ENCODE results near the gene PLA2G4F. TPM values are rescaled to one million over a fixed set of nuclear protein-coding genes. Genes with fewer than 3 reads are reported as not detected.

The PLA2G4F gene
- total RNA-seq, 2 experiments from 2014 or later, result not detected

DNA sequence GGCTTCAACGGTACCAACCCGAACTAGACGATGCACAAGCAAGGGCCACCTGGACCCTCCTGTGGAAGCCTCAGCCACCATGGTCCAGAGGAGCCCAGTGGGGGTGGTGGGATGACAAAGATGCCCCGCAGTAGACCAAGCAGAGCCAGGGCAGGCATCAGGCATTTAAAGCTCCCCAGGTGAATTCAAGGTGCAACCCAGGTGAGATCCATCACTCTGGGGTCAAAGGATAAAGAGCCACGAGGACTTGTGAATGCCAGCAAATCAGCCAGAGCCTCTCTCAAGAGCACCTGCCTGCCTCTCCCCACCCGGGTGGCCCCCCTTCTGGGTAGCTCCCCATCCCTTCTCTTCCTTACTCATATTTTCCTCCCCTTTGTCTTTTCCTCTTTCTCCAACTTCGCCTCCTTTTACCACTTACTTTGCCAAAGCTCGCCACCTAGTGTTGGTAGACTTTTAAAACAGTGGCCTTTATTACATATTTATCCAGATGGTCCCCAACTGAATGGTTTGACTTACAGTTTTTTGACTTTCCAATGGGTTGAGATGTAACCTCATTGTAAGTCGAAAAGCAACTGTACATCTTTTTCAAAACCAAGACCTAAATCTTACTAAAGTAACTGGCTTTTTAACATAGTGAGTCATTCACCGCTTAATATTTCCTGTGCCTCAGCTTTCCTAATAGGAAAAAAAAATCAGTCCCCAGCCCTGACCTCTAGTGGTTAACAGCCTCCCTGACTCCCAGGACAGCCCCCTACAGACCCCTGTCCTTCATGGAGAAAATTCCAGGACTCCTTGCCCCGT, 18.8 kb downstream of the PLA2G4F start:
- ChIA-PET POLR2A (interaction anchor here (0.6 kb wide), 1 partner anchor 693 kb away, joined by 3 read pairs; no protein-coding TSS in a partner anchor), CTCF (interaction anchor here (0.8 to 2.0 kb wide), 8 partner anchors 8 to 444 kb away, joined by 3 to 14 read pairs (median 3); no protein-coding TSS in a partner anchor)

DNA sequence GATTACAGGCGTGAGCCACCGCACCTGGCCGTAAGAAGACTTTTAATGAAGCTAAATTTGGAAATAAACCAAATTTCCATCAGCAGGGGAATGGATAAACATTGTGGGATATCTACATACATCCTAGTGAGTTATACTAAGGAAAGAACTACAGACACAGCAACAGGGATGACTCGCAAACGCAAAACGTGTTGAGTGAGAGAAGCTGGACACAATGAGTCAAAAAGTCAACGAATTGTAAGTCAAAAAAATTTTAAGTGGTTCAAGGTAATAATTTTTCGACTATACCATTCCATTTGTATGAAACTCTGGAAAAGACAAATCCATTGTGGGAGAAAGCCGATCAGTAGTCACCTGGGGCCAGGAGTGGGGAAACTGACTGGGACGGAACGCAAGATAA, 19.9 kb downstream of the PLA2G4F start:
- ChIA-PET POLR2A (no interaction called here), CTCF (no interaction called here)

DNA sequence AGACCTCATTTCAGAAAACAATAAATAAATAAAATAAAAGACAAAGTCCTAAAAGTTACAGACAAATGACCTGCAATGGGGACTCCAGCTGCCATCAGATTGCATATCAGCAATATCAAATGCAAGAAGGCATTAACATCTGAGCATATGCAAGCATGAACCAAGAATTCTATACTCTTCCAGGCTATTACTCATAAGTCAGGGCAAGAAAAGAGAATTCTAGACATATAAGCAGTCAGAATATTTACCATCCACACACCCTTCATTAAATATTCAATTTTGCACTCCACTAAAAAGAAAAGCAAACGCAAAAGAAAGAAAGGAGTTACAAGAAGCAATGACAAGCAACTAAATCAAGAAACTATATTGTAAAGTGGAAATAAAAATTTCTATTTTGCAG, 21.1 kb downstream of the PLA2G4F start:
- ChIA-PET CTCF (interaction anchor here (1.4 kb wide), 1 partner anchor 146 kb away, joined by 4 read pairs; no protein-coding TSS in a partner anchor), POLR2A (no interaction called here)

DNA sequence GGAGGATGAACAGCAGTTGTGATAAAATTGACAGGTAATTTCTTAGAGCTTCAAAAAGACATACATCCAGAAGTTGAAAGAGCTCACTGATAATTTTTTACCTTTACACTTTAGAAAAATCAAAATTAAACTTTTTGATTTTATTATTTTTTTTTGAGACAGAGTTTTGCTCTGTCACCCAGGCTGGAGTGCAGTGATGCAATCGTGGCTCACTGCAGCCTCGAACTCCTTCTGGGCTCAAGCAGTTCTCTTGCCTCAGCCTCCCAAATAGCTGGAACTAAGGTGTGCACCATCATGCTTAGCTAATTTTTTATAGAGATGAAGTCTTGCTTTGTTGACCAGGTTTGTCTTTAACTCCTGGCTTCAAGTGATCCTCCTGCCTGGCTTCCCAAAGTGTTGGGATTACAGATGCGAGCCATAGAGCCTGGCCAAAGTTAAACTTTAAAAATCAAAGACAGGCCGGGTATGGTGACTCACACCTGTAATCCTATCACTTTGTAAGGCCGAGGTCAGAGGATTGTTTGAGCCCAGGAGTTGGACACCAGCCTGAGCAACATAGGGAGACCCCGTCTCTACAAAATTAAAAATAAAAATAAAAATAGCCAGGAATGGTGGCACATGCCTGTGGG, 21.7 kb downstream of the PLA2G4F start:
- CTCF ChIA-PET, result interaction anchor here (1.3 to 1.4 kb wide), 2 partner anchors 8 to 145 kb away, joined by 4 read pairs; no protein-coding TSS in a partner anchor
- POLR2A ChIA-PET, result no interaction called here

DNA sequence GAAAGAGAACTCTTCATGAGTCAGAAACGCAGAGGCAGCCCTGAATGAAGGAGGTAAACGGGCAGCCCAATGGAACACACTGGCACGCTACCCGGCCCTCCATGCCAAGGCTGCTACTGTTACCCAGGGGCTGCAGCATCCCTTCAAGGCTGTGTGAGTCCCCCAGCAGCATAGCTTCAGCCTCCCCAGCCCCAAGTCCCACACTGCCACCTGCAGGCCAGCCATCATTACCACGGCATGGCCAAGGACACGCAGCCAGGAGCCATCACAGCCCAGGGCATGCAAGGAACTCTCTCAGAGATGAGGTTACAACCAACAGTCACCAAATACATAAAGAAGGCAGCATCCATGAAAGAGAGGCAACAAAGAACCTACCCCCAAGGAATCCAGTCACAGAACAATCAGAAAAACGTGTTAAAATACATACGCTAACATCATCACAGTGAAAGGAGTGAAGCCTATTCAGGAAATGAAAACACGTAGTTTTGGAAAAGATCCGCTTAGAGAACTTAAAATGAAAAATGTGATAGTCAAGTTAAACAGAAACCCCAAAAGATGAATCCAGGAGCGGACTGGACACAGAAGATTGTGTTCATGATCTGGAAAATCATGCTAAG, 22.4 kb downstream of the PLA2G4F start:
- ChIA-PET CTCF (interaction anchor here (1.3 to 1.4 kb wide), 2 partner anchors 9 to 144 kb away, joined by 4 read pairs; no protein-coding TSS in a partner anchor), POLR2A (no interaction called here)

DNA sequence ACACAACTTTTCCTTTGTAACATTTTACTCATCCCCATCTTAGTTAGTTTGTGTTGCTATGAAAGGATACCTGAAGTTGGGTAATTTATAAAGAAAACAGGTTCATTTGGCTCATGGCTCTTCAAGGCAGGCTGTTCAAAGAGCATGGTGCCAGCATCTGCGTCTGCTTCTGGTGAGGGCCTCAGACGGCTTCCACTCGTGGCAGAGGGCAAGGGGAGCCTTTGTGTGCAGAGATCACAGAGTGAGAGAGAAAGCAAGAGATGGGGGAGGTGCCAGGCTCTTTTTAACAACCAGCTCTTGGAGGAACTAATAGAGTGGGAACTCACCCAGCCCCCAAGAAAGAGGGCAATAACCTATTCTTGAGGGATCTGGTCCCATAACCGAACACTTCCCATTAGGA, 23.1 kb downstream of the PLA2G4F start:
- CTCF ChIA-PET, result interaction anchor here (0.6 to 1.3 kb wide), 2 partner anchors 9 to 363 kb away, joined by 3 to 4 read pairs; no protein-coding TSS in a partner anchor
- POLR2A ChIA-PET, result no interaction called here

DNA sequence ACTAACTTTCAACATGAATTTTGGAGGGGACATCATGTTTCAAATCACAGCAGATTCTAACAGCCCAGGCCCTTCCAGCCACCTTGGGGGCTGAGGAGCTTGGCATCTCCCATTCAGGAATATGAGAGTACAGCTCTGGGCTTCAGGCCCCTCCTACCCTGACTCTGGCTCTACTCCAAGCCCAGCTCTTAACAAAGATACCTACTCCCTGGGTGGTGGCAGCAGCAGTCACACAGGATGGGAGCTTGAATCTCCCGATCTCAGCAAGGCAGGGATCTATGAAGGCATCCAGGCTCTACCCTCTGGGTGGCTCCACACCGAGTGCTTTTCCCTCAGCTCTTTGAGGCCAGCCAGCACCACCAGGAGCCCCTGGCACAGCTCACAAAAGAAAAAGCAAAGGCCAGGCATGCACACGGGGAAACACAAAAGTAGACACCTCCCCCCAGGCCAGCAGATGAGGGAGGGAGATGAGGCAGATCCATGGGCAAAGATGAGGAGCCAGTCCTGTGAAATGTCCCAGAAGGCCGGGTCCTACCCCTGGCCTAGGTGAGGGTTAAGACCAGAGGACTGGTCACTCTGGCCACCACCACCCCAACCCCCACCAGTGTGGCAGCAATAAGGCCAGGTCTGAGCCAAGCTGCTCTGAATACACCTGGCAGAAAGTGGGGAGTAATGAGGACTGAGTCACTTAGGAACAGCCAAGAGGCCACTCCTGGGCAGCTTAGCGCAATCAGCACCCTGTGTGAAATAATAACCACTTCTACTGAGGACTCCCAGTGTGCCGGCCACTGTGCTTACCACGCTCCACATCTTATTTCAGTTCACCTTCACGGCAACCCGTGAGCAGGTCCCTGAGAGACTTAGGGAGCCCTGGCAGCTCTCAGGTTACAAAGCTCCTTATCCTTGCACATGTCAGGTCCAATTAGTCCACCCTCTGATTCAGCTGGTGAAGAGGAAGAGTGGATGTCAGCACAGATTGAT, 24.3 kb downstream of the PLA2G4F start:
- POLR2A ChIA-PET, result no interaction called here
- CTCF ChIA-PET, result no interaction called here

DNA sequence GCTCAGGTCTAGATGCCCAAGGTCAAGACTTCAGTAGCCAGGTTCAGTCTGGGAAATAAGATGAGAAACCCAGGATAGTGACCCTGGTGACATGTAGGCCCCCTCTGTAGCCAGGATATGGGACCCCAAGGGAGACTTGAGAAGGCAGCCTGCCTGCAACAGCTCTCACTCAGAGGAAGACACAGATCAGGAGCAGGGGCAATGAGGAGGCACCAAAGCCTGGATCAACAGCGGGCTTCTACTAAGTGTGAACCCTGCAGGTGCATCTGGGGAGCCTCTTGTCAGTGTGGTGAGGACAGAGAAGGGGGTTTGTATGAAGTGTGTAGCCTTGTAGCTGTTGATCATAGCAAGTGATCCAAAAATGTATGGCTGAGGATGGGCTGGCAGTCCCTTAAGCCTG, 25.4 kb downstream of the PLA2G4F start:
- POLR2A ChIA-PET, result no interaction called here
- CTCF ChIA-PET, result no interaction called here

DNA sequence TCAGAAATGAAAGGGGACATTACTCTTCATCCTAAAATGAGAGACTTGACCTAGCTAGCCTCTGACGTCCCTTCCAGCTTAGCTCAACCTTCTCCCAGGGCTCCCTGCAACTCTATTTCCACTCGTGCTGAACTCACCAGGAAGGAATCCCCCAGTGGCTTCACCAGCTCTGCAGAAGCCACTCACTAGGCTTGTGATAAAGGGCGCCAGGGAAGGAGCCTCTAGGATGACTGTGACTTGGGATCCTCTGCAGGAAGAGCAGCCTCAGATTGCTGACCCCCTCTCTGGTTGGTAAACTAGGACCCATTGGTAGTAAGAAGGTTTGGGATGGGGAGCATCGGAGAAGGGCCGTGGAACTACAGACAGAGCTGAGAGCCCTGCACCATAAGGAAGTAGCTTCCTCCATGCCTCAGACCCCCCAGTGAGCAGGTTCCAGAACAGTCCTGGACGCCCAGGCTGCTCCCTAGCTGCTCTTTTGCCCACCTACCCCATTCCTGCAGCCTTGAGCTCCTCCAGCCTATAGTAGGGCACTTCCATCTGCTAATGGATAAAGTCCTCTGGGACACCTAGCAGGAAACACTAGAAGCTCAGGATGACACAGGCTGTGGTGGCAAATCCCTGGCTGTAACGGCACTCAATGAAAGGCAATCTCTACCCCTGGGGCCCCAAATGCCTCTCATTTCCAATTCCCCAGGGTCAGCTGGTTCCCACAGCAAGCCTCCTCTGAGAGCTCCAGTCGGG, 26.0 kb downstream of the PLA2G4F start:
- CTCF ChIA-PET, result interaction anchor here (0.6 to 1.2 kb wide), 3 partner anchors 8 to 333 kb away, joined by 3 to 4 read pairs (median 3); no protein-coding TSS in a partner anchor
- POLR2A ChIA-PET, result no interaction called here

DNA sequence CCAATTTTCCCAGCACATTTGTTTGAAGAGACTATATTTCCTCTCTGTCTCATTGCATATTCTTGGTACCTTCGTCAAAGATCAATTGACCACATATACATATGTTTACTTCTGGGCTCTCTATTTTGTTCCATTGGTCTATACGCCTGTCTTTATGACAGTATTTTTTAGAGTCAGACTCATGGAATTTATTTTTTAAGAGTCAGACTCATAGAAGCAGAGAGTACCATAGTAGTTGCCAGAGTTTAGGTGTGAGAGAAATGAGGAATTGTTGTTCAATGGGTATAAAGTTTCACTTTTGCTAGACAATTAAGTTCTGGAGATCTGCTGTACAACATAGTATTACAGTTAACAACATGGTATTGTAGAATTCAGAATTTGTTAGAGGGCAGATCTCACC, 27.1 kb downstream of the PLA2G4F start:
- ChIA-PET CTCF (interaction anchor here (0.6 to 1.2 kb wide), 3 partner anchors 9 to 45 kb away, joined by 3 to 4 read pairs (median 3); no protein-coding TSS in a partner anchor), POLR2A (no interaction called here)

DNA sequence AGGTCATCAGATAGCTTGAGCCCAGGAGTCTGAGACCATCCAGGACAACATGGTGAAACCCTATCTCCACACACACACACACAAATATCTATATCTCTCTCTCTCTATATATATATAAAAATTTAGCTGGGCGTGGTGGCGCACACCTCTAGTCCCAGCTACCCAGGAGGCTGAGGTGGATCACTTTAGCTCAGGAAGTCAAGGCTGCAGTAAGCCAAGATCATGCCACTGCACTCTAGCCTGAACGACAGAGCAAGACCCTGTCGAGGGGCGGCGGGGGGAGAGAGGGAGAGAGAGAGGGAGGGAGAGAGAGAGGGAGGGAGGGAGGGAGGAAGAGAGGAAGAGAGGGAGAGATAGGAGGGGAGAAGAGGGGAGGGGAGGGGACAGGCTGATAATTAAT, 28.0 kb downstream of the PLA2G4F start:
- ChIA-PET POLR2A (no interaction called here), CTCF (interaction anchor here (0.6 to 1.0 kb wide), 2 partner anchors 9 to 419 kb away, joined by 3 read pairs; no protein-coding TSS in a partner anchor)

DNA sequence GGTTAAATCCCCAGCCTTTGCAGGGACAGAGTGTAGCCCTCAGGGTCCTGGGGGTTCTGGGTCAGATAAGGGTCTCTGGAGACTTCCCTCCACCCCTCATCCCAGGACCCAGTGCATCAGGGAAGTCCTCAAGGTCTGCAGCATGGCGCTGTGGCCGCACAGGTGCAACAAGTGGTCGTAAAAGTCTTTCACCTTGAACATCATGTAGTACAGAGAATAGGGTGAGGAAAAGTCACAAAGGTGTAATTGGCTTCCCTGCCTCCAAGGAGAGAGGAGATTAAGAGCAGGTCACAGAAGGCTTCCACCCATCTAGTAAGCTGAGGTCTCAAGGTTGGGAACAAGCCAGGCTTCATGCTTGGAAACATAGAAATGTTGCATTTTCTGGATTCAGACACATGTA, 32.9 kb downstream of the PLA2G4F start:
- CTCF ChIA-PET, result no interaction called here
- POLR2A ChIA-PET, result no interaction called here

DNA sequence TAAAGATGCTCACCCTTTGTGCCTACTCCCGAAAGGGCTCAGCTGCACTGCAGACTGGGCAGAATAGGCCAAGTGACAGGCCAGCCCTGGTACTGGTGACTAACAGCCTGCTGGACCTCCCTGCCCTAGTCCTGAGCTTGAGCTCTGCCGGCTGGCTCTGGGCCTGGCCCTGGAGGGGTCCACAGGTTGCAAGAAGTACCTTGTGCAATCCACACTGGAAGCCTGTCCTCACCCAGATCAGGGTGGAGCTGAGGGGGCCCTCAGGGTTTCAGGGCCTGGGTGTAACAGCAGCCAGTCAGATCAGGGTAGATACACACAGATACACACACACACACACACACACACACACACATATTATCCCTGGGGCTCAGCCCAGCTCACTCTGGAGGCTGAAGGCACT, 34.8 kb downstream of the PLA2G4F start:
- ChIA-PET POLR2A (no interaction called here), CTCF (interaction anchor here (0.7 to 1.6 kb wide), 3 partner anchors 16 to 132 kb away, joined by 3 read pairs; no protein-coding TSS in a partner anchor)

DNA sequence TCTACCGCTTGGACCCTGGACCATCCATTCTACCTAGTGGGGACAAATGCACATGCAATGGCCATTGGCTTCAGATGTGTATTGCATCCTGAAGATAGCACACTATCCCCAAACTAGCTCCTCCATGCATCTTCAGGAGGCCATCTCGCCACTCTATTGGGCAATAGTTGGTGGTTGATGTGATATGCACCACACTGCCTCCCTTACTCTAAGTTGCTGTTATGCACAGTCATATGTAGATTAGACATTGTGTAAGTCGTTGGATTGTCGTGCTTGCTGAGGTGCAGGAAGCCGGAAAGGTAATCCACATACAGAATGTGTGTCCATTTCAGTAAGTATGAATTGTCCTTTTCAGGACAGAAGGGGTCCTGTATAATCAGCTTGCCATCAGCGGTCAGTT, 35.4 kb downstream of the PLA2G4F start:
- ChIA-PET POLR2A (no interaction called here), CTCF (interaction anchor here (1.0 to 1.6 kb wide), 2 partner anchors 16 to 43 kb away, joined by 3 read pairs; no protein-coding TSS in a partner anchor)

DNA sequence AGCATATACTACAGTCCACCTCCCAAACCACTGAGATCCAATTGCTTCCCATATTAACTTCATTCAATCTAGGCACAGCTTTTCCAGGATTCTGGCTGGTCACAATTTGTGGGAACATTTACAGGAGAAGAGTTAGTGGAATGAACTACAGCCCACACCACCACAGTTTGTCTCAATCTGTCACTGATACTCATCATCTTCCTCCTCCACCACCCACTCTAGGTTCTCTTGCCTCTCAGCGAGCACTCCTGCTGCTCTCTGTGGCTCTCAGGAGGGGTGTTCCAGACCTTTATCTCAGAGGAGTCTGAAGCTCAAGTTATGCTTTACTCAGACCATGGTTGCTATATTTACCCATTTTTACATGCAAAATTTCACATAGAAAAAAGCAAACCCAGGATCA, 36.2 kb downstream of the PLA2G4F start:
- ChIA-PET POLR2A (no interaction called here), CTCF (interaction anchor here (1.6 kb wide), 1 partner anchor 17 kb away, joined by 3 read pairs; no protein-coding TSS in a partner anchor)

DNA sequence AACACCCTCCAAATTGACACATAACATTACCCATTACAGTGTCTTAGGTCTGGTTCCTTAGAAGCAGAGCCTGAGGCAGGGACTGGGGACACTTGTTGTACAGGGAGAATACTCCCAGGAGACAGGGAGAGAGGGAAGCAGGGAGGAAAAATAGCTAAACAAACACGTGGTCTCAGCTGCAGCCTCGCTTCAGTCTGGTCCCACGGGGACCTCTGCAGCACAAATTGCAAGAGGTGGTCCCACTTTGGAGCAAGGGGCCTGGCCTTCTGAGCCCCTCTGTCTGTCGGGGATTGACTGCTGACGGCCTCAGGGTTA, 37.0 kb downstream of the PLA2G4F start:
- ChIA-PET POLR2A (no interaction called here), CTCF (interaction anchor here (1.1 kb wide), 1 partner anchor 35 kb away, joined by 5 read pairs; no protein-coding TSS in a partner anchor)

DNA sequence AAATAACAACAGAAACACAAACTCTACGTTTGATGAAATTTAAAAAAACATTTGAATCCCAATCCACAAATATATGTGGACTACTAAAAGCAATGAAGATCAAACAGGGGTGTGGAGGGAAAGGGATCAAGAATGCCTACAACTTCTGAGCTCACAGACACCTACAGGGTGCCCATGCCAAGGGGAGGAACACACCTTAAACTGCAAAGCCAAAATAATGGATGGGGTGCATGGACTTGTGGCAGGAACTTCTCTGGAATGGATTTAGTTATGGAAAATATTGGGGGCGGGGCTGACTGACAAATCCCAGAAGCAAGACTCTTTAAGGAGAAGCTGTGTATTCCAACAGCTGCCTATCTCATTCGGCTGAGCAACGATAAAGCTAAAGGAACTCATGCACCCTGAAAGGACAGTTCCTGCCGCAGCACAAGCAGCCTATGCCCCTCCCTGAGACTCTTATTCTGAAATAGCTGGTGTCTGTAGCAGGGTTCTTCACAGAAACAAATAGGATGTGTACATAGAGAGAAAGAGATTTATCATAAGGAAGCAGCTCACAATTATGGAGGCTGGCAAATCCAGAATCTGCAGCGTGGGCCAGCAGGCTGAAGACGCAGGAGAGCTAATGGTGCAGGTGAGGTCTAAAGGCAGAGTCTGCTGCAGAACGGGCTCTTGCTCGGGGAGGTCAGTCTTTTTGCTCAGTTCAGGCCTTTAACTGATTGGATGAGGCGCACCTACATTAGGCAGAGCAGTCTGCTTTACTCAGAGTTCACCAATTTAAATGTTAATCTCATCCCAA, 37.6 kb downstream of the PLA2G4F start:
- ChIA-PET POLR2A (no interaction called here), CTCF (interaction anchor here (1.1 kb wide), 1 partner anchor 35 kb away, joined by 5 read pairs; no protein-coding TSS in a partner anchor)

DNA sequence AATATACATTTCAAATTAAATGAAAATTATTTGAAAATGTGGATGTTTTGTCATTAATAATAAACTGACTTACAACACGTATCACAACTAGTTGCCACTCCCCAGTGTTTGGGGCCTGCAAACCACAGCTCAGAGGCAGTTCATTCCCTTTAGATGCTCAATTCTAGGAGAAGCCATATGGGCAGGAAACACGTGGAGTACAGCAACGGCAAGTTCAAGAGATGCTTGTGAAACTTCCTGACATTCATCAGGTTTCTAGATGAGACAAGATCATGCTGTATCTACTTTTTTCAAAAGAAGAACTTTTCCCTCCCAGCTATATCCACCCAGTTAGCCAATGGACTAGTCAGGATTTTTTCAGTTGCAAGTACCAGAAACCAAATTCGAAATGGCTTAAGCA, 44.5 kb downstream of the PLA2G4F start:
- ChIA-PET POLR2A (no interaction called here), CTCF (no interaction called here)

All from activated CD8-positive, alpha-beta memory T cell treated with anti-CD3 and anti-CD28 coated beads for 36 hours (primary cell).